GM13976 (cell line): ENCODE measurements around the gene COG5.

Experiments used
- DNase-seq: peaks from one replicate; pipeline ENCODE4 v3.0.0; 2012; ENCODE audit warnings: low spot score
- in situ Hi-C: fragments of 300-500 bp; cut with MboI; formaldehyde crosslinking; loops from one replicate; pipeline ENCODE4 v1.12.0; 2022; ENCODE audit warnings: low sequenced_read_pairs, mixed read lengths, inconsistent platforms; ENCODE audit not compliant: unreplicated experiment
- TF ChIP-seq, protein P1 (sequence below): IDR thresholded peaks from 2 replicates; pipeline ENCODE4 v1.5.1; 2012; ENCODE audit warnings: borderline replicate concordance, mild to moderate bottlenecking; ENCODE audit not compliant: insufficient read depth; ENCODE audit errors: extremely low read depth, missing control alignments, control extremely low read depth

The COG5 gene

DNA sequence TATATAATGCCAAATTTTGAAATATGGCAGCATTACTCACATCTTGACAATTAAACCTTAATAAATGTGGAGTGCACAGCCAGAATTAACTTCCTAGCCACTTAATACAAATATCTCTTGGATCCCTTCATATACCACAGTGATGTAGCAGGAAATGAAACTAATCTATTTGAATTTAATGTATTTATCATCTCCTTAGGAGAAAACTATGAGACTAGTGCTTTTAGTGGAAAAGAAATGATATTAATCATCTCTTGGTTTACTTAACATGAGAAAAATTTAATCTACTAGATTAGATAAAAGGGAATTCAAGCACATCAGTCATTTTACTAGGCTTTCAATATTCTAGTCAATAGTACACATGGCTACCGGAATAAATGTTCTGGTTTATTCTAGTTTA lies 149.5 kb downstream of the COG5 start:
- DNase-seq: no peak
- TF ChIP-seq, protein P1, sequence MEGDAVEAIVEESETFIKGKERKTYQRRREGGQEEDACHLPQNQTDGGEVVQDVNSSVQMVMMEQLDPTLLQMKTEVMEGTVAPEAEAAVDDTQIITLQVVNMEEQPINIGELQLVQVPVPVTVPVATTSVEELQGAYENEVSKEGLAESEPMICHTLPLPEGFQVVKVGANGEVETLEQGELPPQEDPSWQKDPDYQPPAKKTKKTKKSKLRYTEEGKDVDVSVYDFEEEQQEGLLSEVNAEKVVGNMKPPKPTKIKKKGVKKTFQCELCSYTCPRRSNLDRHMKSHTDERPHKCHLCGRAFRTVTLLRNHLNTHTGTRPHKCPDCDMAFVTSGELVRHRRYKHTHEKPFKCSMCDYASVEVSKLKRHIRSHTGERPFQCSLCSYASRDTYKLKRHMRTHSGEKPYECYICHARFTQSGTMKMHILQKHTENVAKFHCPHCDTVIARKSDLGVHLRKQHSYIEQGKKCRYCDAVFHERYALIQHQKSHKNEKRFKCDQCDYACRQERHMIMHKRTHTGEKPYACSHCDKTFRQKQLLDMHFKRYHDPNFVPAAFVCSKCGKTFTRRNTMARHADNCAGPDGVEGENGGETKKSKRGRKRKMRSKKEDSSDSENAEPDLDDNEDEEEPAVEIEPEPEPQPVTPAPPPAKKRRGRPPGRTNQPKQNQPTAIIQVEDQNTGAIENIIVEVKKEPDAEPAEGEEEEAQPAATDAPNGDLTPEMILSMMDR: no peak
- in situ Hi-C loops: no loop called here

DNA sequence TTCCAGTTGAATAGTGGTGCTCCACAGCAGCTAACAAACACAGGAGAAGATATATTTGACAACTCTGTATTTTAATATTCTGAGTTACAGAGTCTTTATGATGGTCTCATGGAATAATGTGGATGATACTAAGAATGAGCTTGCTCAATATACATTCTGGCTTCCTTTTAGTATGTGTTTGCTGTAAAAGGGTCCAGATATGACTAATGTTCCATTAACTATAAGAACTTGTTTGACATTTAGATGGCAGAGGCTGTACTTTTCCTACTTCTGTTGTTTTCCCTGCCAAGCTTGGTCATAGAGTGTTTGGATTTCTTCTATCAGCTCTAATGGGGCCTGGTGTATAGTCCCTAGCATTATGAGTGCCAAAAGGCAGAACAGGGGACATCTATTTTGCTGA lies 155.4 kb downstream of the COG5 start:
- no peak for DNase-seq
- in situ Hi-C loops: no loop called here

DNA sequence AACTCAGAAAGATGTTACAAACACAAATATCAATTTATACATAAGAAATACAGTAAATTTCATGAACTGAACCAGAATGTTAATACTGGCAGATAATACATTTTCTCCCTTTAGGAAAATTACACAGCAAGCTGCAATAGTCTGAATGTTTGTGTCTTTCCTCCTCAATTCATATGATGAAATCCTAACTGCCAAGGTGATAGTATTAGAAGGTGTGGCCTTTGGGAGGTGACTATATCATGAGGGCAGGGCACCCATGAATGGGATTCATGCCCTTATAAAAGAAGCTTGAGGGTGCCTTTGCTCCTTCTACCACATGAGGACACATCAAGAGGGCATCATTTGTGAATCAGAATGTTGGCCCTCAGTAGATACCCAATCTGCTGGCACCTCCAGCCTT lies 158.2 kb downstream of the COG5 start:
- in situ Hi-C loops: no loop called here
- no peak for DNase-seq
- TF ChIP-seq, protein P1: no peak

More for the DNA sequence above, 155.4 kb downstream of the COG5 start:
- TF ChIP-seq, protein P1: no peak

DNA sequence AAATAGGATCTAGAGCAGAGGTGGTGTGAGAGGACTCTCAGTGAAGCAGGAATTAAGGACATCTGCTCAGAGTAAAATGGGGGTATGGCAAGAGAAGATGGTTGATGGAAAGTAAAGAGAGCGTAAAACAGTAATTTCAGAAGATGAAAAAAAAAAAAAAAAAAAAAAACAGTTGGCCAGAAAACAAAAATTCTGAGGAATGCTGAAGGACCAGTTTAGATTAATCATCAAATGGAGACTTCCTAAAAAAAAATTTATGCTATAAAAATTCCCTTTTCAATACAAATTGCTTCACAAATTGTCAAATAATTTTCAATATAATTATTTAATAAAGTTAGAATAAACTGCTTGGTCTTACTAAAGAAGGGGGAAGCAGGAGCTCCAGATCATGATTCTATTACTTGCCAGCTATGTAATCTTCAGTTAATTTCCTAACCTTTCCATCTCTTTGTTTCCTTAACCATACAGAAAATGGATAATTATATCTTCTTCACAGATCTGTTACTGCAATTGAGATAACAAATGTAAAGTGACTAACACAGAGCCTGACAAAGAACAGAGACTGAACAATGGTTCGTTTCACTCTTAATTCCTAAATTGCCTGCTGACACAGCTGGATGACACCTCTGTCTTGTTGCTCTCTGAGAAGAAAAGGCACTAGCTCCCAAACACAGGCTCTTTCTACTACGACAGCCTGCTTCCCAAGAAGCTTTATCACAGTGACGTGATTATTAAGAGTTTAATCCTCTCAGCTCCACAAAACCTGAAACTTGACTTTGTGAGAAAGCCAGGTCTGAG lies 158.8 kb downstream of the COG5 start:
- in situ Hi-C loops: no loop called here
- DNase-seq: no peak
- TF ChIP-seq, protein P1: no peak

DNA sequence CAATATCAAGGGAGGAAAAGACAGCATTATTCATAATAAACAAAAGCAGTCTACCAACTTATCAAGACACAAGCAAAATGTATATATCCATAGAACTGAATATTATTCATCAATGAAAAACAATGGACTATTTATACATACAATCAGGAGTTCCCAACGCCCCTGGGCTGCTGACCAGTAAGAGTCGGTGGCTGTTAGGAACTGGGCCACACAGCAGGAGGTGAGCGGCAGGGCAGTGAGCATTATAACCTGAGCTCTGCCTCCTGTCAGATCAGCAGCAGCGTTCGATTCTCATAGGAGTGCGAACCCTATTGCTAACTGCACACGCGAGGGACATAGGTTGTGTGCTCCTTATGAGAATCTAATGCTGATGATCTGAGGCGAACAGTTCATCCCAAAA lies 165.6 kb downstream of the COG5 start:
- DNase-seq: no peak
- TF ChIP-seq, protein P1: no peak
- in situ Hi-C loops: no loop called here

DNA sequence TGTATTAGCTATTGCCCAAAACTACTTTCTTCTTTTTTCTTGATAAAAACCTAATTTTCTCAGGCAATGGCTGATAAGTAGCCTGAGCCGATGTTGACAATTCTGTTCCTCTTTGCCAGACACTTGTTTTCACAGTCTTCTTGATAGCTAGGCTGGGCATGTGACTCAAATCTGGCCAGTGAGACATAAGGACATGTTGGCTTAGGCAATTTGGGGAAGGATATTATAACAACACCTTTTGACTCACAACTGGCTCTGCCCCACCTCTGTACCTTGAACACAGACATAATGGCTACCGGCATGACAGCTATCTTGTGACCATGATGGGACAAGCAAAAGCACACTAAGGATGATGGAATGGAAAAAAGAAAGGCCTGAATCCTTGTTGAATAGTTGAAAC lies 166.7 kb downstream of the COG5 start:
- DNase-seq: no peak
- TF ChIP-seq, protein P1: no peak
- in situ Hi-C loops: no loop called here

DNA sequence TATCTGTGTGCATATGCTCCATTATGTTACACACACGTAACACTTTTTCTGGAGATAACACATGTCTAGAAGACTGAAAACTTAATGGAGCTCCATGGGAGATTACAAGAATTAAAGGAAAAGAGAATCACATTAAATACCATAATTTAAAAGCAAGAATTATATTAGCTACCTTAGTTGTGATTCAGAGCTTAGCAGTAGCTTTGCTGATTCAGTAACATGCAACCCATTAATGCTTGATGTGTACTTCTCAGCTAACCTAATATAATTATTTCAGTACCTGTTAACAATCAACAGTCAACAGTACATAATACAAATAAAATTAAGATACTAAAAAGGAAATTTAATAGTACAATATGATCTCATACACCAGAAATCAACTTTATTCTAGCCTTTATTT lies 167.6 kb downstream of the COG5 start:
- TF ChIP-seq, protein P1: no peak
- DNase-seq: no peak
- in situ Hi-C loops: no loop called here
